ENCODE results near the gene CBX2.

DNA sequence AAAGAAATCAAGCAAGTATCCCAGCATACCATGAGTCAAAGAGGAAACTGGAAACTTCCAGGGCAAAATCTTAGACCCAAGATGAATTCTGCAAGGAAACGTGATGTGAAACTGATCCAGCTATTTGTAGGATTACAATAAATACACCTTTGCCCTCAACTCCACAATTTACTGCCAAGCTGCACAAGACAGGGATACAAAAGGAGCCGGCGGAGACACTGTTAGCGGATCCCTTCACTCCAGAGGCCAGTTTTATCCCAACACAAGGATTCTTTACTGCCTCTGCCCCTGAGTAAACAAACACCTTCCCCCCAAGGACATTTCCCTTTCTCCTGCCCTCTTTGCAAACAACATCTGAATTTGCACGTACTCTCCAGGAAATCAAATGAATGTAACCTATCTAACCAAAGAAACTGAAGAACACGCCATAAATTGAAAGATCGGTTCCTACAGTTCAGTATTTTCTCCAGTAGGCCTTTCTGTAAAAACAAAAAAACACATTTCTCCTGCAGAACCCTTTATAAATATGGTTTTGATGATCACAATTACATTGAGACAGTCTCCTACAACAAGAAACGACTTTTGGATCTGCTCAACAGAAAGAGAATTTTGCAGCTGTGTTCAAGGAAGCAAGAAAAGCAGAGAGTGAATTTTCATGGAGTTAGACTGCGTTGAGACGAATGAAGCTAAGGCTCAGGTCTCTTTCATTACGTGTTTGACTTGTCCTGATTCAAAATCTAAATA, 1.4 kb upstream of the CBX2 start:
- TF ChIP-seq POLR2A (IDR thresholded peaks at IDR 0.05), result no peak
- TF ChIP-seq, protein P1, sequence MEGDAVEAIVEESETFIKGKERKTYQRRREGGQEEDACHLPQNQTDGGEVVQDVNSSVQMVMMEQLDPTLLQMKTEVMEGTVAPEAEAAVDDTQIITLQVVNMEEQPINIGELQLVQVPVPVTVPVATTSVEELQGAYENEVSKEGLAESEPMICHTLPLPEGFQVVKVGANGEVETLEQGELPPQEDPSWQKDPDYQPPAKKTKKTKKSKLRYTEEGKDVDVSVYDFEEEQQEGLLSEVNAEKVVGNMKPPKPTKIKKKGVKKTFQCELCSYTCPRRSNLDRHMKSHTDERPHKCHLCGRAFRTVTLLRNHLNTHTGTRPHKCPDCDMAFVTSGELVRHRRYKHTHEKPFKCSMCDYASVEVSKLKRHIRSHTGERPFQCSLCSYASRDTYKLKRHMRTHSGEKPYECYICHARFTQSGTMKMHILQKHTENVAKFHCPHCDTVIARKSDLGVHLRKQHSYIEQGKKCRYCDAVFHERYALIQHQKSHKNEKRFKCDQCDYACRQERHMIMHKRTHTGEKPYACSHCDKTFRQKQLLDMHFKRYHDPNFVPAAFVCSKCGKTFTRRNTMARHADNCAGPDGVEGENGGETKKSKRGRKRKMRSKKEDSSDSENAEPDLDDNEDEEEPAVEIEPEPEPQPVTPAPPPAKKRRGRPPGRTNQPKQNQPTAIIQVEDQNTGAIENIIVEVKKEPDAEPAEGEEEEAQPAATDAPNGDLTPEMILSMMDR (IDR thresholded peaks at IDR 0.05), result no peak
